GM06990 (cell line): ENCODE results near the gene TOM1L1.

Source experiments
- DNase-seq: peaks from one replicate; pipeline ENCODE4 v3.0.0-alpha.2; 2011; ENCODE audit not compliant: insufficient read length; ENCODE audit errors: extremely low read depth
- H3K27me3 ChIP-seq: replicated peaks from 2 replicates; pipeline ENCODE4 v1.6.0; 2011; ENCODE audit warnings: low read length; ENCODE audit not compliant: control insufficient read depth, insufficient read depth
- H3K36me3 ChIP-seq: 2 replicates; pipeline ENCODE4 v1.5.1; 2011; ENCODE audit warnings: low read length; ENCODE audit not compliant: control insufficient read depth, insufficient read depth
- H3K4me3 ChIP-seq: replicated peaks from 2 replicates; pipeline ENCODE4 v1.5.1; 2011; ENCODE audit warnings: low read depth, mild to moderate bottlenecking, control low read depth, low read length
- CTCF ChIP-seq: IDR thresholded peaks from 2 replicates; pipeline ENCODE4 v1.5.1; 2011; ENCODE audit warnings: low read length, control low read depth, mild to moderate bottlenecking, inconsistent platforms; ENCODE audit not compliant: insufficient read depth, poor library complexity, severe bottlenecking

Gene TOM1L1

GRCh38 chr17:54900457-54901229, at the start of gene TOM1L1:
Gene TOM1L1, plus strand, starts transcription at chr17:54900852. Its CDS starts 14 bp downstream, at chr17:54900866.
- no peaks in the 10 kb centered on the region; the same call in 1 of the 2 replicates for H3K27me3 ChIP-seq
- peak; percentile 49 for DNase-seq
- H3K4me3 ChIP-seq = peak within 1 kb of the TSS; percentile 52
- peak; percentile 5 for TF ChIP-seq CTCF
- H3K36me3 ChIP-seq = no peaks in the 10 kb centered on the region

- Histone ChIP-seq H3K36me3 (no peaks in the 10 kb centered on the region), H3K4me3 (no peak overlapping the region), H3K27me3 (no peaks in the 10 kb centered on the region)
- TF ChIP-seq CTCF = no peak
- DNase-seq = no peak
Observed at GRCh38 chr17:54859187-54859586, 41.5 kb upstream of the TOM1L1 start.

- TF ChIP-seq CTCF = no peak
- DNase-seq = no peak
- Histone ChIP-seq H3K36me3 (no peaks in the 10 kb centered on the region), H3K4me3 (no peak overlapping the region), H3K27me3 (no peaks in the 10 kb centered on the region)
Observed at GRCh38 chr17:54860617-54861470, 39.8 kb upstream of the TOM1L1 start.

GRCh38 chr17:54861471-54861983, 39.1 kb upstream of the TOM1L1 start:
- no peak for TF ChIP-seq CTCF
- Histone ChIP-seq H3K36me3 (no peaks in the 10 kb centered on the region), H3K27me3 (no peaks in the 10 kb centered on the region), H3K4me3 (no peak overlapping the region)
- DNase-seq = no peak

- Histone ChIP-seq H3K36me3 (no peaks in the 10 kb centered on the region), H3K27me3 (no peaks in the 10 kb centered on the region), H3K4me3 (no peak overlapping the region)
- DNase-seq = no peak
- TF ChIP-seq CTCF = no peak
Observed at GRCh38 chr17:54863176-54863575, 37.5 kb upstream of the TOM1L1 start.
